Colonic mucosa (tissue), 4 donors: Measurements from ENCODE around the gene NTF3. TPM values are rescaled to one million over a fixed set of nuclear protein-coding genes. Genes with fewer than 3 reads are reported as not detected.

ENCODE experiments used
- DNase-seq: peaks from one replicate; pipeline ENCODE4 v3.0.0-alpha.2; 2020
- H3K27ac ChIP-seq: fragments of 200-600 bp; one replicate; pipeline ENCODE4 v1.8.0; 2021
- H3K27me3 ChIP-seq: fragments of 200-600 bp; one replicate; pipeline ENCODE4 v1.8.0; 2021
- H3K36me3 ChIP-seq: fragments of 200-600 bp; one replicate; pipeline ENCODE4 v1.8.0; 2021
- H3K4me1 ChIP-seq: fragments of 200-600 bp; one replicate; pipeline ENCODE4 v1.8.0; 2021; ENCODE audit warnings: mild to moderate bottlenecking
- H3K4me3 ChIP-seq: fragments of 200-600 bp; one replicate; pipeline ENCODE4 v1.8.0; 2021
- H3K9ac ChIP-seq, 2 donors: one replicate each; pipeline ENCODE4 v1.7.0; 2013; ENCODE audit warnings: control low read depth in 2 of 2, low read depth in 2 of 2, low read length in 2 of 2
- H3K9me3 ChIP-seq: fragments of 200-600 bp; one replicate; pipeline ENCODE4 v1.8.0; 2021
- CTCF ChIP-seq: fragments of 200-600 bp; IDR thresholded peaks from one replicate; pipeline ENCODE4 v1.8.0; 2022; ENCODE audit warnings: antibody characterized with exemption, mild to moderate bottlenecking
- intact Hi-C: fragments of 100-400 bp; cut with DNase I; formaldehyde crosslinking; loops from one replicate; pipeline ENCODE4 v1.14.1; 2022
- total RNA-seq, 2 donors: library from RNA; stranded (reverse); fragmentation: NEBNext Ultra II Directional in 1 of 2; extraction: Animal tissue kit (Norgen Biotek cat#: 25700) in 1 of 2; gene quantifications; one replicate each; pipeline ENCODE4 v1.2.1, GENCODE V29; 2021
- donor health status: healthy.
- donor health status: DM: no; HTN: no; CAD: no.
- donor health status: DM: no; HTN: no; CAD: no.

The NTF3 gene
- total RNA-seq, 2 donors from 2014 or later, result 0.37 to 0.49 TPM

- no peak for DNase-seq
- no peaks in the 10 kb centered on the region for H3K9me3 ChIP-seq
- H3K36me3 ChIP-seq, result no peaks in the 10 kb centered on the region
- H3K27me3 ChIP-seq, result peaks cover 31% of the 10 kb centered on the region
- TF ChIP-seq CTCF, result peak; percentile 19
- no peak overlapping the region for H3K9ac ChIP-seq
- no peak overlapping the region for H3K27ac ChIP-seq
- no peak overlapping the region for H3K4me3 ChIP-seq
- H3K4me1 ChIP-seq, result no peaks in the 10 kb centered on the region
- intact Hi-C loops, result loop anchor here (5.0 kb wide), 1 partner anchor 369 kb away; no protein-coding TSS in a partner anchor
Observed at GRCh38 chr12:5428332-5429221, 3.3 kb upstream of the NTF3 start.

- no peak for TF ChIP-seq CTCF
- Histone ChIP-seq H3K27ac (no peak overlapping the region), H3K9ac (no peak overlapping the region), H3K9me3 (no peaks in the 10 kb centered on the region), H3K4me3 (no peak overlapping the region), H3K27me3 (peaks cover 38% of the 10 kb centered on the region), H3K4me1 (no peaks in the 10 kb centered on the region), H3K36me3 (no peaks in the 10 kb centered on the region)
- DNase-seq, result no peak
- intact Hi-C loops, result loop anchor here (5.0 kb wide), 1 partner anchor 367 kb away; no protein-coding TSS in a partner anchor
Observed at GRCh38 chr12:5429741-5430557, 2.0 kb upstream of the NTF3 start.

- Histone ChIP-seq H3K4me3 (no peak overlapping the region), H3K36me3 (no peaks in the 10 kb centered on the region), H3K9ac (no peak overlapping the region), H3K4me1 (no peaks in the 10 kb centered on the region), H3K27ac (no peak overlapping the region), H3K9me3 (no peaks in the 10 kb centered on the region), H3K27me3 (peaks cover 46% of the 10 kb centered on the region)
- intact Hi-C loops, result no loop called here
- no peak for TF ChIP-seq CTCF
- no peak for DNase-seq
Observed at GRCh38 chr12:5430641-5431603, 986 bp upstream of the NTF3 start.

- intact Hi-C loops, result no loop called here
- Histone ChIP-seq H3K27ac (no peak overlapping the region), H3K9me3 (no peaks in the 10 kb centered on the region), H3K9ac (peak overlapping the region; percentile 32 to 48), H3K4me1 (no peaks in the 10 kb centered on the region), H3K4me3 (peak overlapping the region; percentile 30), H3K36me3 (no peaks in the 10 kb centered on the region), H3K27me3 (peaks cover 48% of the 10 kb centered on the region)
- TF ChIP-seq CTCF, result no peak
- no peak for DNase-seq
Observed at GRCh38 chr12:5433081-5433844, 1.4 kb downstream of the NTF3 start.
